Activated CD4-positive, CD25-positive, alpha-beta regulatory T cell (primary cell): ENCODE measurements around the gene PCSK1.
"Not testable (repeated sequence)": the region's sequence is repeated elsewhere in the genome, so short reads cannot be mapped to it uniquely, and the experiment has no call there.

Experiments used
- DNase-seq, 4 experiments: peaks; one replicate each; lab custom pipeline; 2025; lab: John Stamatoyannopoulos, UW

The PCSK1 gene

DNA sequence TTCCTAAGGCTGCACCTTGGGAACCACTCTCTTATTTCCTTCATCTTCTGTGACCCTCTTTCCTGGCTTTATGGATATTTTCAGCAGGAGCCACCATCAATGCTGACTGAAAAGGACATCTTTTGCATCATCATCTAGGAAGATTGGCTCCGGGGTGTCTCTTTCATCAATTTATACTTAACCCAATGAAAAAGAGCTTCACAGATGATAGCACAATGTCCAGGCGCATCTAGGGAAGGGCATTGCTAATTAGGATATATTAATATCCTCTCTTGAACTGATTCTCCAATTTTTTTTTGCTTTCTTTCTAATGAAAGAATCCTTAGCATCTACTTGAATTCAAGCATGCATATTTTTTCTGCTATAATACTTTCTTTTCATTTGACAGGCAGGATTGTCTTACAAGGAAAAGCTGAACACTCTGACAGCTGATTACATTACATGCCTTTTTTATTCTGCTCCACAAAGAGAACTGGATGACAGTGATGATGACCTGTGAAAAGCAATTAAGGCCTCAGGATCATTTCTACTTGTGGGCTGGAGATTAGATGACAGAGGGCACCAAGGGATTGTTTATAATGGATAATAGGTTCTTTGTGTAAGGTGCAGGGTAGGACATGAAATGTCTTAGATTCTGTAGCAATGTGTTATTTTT, 60.2 kb downstream of the PCSK1 start:
- DNase-seq, result no peak

DNA sequence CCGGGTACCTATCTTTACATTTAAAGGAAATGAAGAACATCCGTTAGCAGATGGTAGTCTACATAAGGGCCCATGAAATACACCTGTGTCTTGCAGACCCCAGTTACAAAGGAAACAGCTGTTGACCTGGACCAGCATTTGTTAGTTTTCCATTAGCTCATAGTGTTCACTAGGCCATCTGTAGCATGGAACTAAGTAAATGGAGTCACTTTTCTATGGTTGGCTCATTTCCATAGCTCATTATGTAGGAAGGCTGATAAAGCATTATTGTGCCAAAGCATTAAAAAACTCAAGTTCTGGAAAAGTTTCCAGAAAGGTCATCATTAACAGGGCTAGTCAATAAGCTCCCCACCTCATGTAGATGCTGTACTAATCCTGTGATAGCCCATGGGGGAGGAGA, 62.1 kb downstream of the PCSK1 start:
- no peak for DNase-seq

DNA sequence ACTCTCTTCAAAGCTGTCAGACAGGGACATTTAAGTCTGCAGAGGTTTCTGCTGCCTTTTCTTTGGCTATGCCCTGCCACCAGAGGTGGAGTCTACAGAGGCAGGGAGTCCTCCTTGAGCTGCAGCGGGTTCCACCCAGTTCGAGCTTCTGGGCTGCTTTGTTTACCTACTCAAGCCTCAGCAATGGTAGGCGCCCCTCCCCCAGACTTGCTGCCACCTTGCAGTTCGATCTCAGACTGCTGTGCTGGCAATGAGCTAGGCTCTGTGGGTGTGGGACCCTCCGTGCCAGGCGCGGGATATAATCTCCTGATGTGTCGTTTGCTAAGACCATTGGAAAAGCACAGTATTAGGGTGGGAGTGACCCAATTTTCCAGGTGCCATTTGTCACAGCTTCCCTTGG, 65.7 kb downstream of the PCSK1 start:
- not testable (repeated sequence) for DNase-seq

DNA sequence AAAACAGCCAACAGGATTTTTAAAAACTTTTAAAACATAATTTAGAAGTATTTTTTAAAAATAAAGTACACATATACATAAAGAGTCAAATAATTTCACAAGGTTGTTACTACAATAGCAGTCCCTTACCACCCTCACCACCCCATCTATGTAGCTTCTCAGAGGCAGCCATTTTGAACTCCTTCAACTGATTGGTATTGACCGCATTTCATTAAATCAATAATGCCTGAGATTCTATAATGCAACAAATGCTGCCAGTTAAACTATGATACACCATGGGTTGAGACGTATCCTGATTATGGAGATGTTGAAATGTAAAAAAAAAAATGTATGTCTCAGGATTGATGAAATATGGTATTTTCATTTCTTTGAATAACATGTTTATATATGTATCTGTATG, 78.8 kb downstream of the PCSK1 start:
- DNase-seq, result no peak

DNA sequence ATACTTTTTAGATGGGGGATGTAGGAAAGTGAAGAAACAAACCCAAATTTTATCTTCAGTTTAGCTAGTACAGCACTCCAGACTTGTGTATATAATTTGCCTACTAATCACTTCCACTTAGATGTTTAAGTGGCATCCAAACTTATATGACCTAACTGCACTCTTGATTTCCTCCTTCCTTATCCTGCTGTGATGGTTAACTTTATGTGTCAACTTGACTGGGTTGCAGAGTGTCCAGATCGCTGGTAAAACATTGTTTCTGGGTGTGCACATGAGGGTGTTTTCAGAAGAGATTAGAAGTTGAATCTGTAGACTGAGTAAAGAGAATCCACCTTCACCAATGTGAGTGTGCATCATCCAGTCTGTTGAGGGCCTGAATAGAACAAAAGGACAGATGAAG, 79.8 kb downstream of the PCSK1 start:
- DNase-seq, result no peak

DNA sequence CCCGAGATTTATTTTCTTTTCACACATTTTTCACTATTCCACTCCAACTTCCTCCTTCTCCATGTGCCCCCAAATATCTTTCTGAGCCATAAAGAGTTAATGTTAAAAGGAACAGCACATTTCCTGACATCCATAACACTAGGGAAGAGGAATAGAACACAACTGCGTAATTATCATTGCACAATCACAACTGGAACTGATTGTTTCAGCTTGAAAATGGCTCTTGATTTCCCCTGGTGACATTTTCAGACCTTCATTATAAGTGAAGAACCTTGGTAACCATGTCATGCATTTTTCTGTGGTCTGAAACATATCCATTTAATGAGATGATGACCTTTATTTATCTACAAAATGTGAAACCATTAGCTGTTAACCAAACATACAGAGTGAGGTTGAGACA, 82.4 kb downstream of the PCSK1 start:
- no peak for DNase-seq

DNA sequence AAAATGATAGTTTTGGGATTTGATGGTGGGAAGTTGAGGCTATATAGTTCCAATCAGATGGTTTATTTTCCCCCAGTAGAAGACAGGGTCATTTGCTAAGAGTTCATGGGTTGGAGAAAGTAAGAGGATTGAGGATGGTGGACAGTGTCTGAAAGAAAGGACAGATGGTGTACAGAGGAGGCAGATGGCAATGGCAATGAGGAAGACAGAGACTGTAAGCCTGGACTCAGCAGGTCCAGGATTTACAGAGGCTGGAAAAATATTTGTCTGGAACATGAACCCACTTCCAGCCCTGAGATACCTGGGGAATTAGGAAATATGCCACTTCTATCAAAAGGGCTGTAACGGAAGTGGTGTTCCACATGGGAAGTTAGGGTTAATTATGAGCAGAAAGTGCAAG, 84.5 kb downstream of the PCSK1 start:
- DNase-seq, result no peak

DNA sequence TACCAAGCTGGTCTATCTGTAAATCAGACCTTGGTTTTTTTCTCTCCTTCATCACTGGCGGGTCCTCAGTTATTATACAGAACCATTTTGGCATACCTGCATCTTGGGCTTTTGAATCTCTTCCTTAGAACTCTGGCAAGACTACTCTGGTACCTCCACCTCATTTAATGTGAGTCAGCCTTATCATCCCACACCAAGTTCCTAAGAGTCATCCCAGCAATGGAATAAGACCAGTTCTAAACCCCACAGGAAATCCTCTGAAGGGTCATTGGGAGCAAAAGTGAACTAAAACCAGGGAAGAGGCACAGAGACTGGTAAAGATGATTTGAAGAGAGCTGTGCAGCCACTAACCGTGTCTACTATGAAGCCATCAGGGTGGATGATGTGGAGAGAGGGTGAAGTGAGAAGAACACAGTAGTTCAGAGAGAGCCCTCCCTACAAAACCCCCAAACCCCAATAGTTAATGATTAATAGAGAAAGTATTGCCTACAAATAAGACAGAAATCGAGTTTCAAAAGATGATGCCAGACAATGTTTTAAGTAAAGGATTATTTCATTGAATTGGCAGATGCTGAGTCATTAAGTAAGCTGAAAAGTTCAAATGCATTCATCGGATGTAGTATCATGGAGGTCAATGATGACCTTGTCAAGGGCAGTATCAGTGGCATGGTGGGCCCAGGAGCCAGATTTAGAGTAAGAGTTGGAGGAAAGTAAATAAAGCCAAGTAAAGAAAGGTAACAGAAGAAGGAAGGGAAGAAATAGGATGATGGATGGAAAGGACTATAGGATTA, 85.4 kb downstream of the PCSK1 start:
- DNase-seq, result no peak

DNA sequence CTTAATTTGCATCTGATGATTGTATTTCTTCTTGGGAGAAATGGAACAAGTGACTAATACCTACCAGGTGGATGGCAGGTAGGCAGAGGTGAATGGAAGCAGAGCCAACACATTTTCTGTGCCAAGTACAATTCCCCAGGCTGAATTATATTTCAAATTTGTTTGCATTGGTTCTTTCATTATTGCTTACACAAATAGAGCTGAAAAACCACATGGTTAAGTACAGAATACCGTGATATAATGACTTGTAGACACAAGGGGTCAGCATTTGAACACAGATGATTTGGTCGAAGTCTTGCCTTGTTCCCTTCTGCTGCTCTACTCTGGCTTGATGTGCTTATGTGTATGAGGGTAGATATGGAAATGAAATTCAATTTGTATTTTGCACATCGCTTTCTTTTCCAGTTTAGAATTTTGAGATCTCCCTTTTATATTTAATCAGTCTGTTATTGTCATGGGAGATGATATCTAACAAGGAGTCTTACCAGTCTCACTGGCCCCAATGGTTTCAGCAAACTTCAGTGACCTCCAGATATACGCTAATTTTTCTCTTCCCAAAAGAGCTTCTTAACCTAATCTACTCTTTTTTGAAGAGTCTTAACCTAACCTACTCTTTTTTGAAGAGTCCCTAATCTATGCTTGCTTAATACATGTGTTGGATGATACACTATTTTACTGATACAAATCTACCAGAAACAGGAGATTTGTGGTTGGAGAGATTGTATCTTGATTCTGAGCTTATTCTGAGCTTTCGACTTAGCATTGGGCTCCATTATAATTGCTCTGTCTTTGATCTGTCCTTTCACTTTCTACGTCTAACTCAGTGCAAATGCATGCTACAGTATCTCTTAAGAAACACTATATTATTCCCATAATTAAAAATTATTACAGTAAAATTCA, 88.1 kb downstream of the PCSK1 start:
- DNase-seq, result peak in 1 of 4 experiments; percentile 6

DNA sequence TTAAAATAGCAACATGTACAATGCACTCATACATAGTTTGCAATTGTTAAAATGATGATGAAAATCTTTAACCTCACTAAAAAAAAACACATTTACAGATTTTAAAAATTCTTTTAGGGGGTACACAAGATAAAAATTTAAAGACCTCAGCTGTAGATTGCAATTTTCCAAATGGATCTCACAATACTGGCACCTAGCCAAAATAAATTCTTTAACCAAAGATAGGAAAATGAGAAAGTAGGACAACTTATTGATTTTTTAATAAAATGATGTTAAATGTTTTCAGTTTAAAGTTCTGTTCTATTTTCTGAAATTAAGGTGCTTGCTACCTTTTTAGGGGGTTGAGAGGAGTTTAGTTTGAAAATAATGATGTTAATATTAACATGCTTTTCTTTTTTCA, 90.0 kb downstream of the PCSK1 start:
- no peak for DNase-seq

DNA sequence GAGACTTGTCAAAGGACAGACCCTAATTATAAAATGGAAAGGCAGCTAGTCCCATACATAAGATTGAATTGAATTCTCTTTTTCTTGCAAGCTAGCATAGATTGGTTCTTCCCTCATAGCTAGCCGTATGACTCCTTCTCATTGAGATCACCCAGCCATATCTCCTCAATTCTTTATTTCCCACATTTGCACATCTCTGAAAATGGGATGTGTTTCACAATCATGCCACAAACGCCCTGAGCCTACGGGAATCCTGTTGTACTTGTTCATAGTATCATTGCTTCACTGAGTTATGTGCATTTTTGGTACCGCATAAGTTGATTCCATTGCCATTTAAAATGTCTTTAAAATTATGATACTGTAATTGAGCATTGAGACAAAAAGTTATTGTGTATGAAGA, 90.5 kb downstream of the PCSK1 start:
- DNase-seq, result no peak
